ENCODE measurements around the gene FOXF2.

Gene FOXF2

GRCh38 chr6:1390946-1391799 lies 1.8 kb downstream of the FOXF2 start:
- DNase-seq (ENCODE audit: low read depth), result no peak

GRCh38 chr6:1391800-1392309 lies 2.5 kb downstream of the FOXF2 start:
- DNase-seq (ENCODE audit: low read depth), result no peak

GRCh38 chr6:1392813-1393640 lies 3.7 kb downstream of the FOXF2 start:
- DNase-seq (ENCODE audit: low read depth), result no peak

GRCh38 chr6:1393641-1394283 lies 4.4 kb downstream of the FOXF2 start:
- DNase-seq (ENCODE audit: low read depth), result no peak

- DNase-seq (ENCODE audit: low read depth), result no peak
Observed at GRCh38 chr6:1394514-1395463, 5.4 kb downstream of the FOXF2 start.

- DNase-seq (ENCODE audit: low read depth), result no peak
Observed at GRCh38 chr6:1395506-1395905, 6.1 kb downstream of the FOXF2 start.

- no peak for DNase-seq (ENCODE audit: low read depth)
Observed at GRCh38 chr6:1395941-1396908, 6.8 kb downstream of the FOXF2 start.

- peak; percentile 52 for DNase-seq (ENCODE audit: low read depth)
Observed at GRCh38 chr6:1396952-1397868, 7.8 kb downstream of the FOXF2 start.

- DNase-seq (ENCODE audit: low read depth), result no peak
Observed at GRCh38 chr6:1399085-1399780, 9.9 kb downstream of the FOXF2 start.

- DNase-seq (ENCODE audit: low read depth), result no peak
Observed at GRCh38 chr6:1400126-1400850, 10.9 kb downstream of the FOXF2 start.

GRCh38 chr6:1402369-1402768 lies 13.0 kb downstream of the FOXF2 start:
- DNase-seq (ENCODE audit: low read depth), result no peak

GRCh38 chr6:1402868-1403267 lies 13.5 kb downstream of the FOXF2 start:
- no peak for DNase-seq (ENCODE audit: low read depth)

- DNase-seq (ENCODE audit: low read depth), result no peak
Observed at GRCh38 chr6:1403851-1404712, 14.7 kb downstream of the FOXF2 start.

- no peak for DNase-seq (ENCODE audit: low read depth)
Observed at GRCh38 chr6:1404713-1405098, 15.3 kb downstream of the FOXF2 start.

GRCh38 chr6:1405221-1405620 lies 15.8 kb downstream of the FOXF2 start:
- DNase-seq (ENCODE audit: low read depth), result no peak

GRCh38 chr6:1406306-1407072 lies 17.1 kb downstream of the FOXF2 start:
- DNase-seq (ENCODE audit: low read depth), result no peak
